ENCODE results near the gene PICK1.

Gene PICK1

GRCh38 chr22:38029901-38030300 is 27.3 kb upstream of the PICK1 start:
- no peak overlapping the region for H3K4me3 ChIP-seq (ENCODE audit: low read depth, low read length)
- no peak for DNase-seq (ENCODE audit: low read depth)
- TF ChIP-seq POLR2A (IDR thresholded peaks at IDR 0.05; ENCODE audit: extremely low read depth, insufficient read length), result no peak
- TF ChIP-seq, protein P1, sequence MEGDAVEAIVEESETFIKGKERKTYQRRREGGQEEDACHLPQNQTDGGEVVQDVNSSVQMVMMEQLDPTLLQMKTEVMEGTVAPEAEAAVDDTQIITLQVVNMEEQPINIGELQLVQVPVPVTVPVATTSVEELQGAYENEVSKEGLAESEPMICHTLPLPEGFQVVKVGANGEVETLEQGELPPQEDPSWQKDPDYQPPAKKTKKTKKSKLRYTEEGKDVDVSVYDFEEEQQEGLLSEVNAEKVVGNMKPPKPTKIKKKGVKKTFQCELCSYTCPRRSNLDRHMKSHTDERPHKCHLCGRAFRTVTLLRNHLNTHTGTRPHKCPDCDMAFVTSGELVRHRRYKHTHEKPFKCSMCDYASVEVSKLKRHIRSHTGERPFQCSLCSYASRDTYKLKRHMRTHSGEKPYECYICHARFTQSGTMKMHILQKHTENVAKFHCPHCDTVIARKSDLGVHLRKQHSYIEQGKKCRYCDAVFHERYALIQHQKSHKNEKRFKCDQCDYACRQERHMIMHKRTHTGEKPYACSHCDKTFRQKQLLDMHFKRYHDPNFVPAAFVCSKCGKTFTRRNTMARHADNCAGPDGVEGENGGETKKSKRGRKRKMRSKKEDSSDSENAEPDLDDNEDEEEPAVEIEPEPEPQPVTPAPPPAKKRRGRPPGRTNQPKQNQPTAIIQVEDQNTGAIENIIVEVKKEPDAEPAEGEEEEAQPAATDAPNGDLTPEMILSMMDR (IDR thresholded peaks at IDR 0.05; ENCODE audit: low read depth, low read length), result no peak
- no peak for TF ChIP-seq MYC (IDR thresholded peaks at IDR 0.05; ENCODE audit: low read depth, low read length)
- TF ChIP-seq, protein P2, sequence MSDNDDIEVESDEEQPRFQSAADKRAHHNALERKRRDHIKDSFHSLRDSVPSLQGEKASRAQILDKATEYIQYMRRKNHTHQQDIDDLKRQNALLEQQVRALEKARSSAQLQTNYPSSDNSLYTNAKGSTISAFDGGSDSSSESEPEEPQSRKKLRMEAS (IDR thresholded peaks at IDR 0.05; ENCODE audit: low read depth, low read length), result no peak

DNA sequence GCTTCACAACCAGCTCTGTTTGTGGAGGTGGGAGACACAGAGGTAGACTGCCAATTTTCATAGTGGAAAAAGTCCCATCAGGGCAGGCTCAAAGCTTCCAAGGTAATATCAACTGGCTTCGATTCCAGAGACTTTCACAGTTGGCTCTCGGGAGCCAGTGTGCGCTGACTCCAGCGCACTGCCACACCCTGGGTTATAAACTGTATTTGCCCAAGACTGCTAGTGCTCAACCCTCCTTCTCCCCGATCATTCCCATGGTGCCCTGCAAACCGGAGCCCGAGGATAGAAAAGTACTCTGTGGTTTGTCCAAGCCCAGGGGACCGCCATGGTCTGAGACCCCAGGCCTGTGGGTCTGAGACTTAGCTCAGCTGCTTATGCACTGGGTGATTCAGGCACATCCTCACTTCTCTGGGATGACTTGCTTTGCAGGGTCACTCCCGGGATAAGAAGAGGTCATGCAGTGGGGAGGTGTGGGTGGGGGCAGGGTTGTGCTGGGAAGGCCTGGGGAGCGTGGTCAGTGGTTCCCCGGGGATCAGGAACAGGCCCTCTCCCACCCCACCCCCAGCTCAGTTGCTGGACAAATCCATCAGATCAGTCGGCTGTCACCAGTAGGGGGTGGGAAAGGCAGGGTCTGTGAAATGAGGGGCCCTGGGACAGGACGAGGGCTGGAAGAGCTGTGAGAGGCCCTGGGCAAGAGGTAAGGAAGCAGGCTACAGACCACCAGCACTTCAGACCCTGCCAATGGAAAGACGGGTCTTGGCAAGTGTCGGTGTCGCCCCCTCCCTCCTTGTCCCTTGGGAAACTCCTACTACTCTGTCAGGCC is 26.7 kb upstream of the PICK1 start:
- no peak overlapping the region for H3K4me3 ChIP-seq (ENCODE audit: low read depth, low read length)
- DNase-seq (ENCODE audit: low read depth), result no peak
- TF ChIP-seq POLR2A (IDR thresholded peaks at IDR 0.05; ENCODE audit: extremely low read depth, insufficient read length) (no peak), MYC (IDR thresholded peaks at IDR 0.05; ENCODE audit: low read depth, low read length) (no peak)
- TF ChIP-seq, protein P2 (IDR thresholded peaks at IDR 0.05; ENCODE audit: low read depth, low read length), result no peak
- TF ChIP-seq, protein P1 (IDR thresholded peaks at IDR 0.05; ENCODE audit: low read depth, low read length), result no peak

DNA sequence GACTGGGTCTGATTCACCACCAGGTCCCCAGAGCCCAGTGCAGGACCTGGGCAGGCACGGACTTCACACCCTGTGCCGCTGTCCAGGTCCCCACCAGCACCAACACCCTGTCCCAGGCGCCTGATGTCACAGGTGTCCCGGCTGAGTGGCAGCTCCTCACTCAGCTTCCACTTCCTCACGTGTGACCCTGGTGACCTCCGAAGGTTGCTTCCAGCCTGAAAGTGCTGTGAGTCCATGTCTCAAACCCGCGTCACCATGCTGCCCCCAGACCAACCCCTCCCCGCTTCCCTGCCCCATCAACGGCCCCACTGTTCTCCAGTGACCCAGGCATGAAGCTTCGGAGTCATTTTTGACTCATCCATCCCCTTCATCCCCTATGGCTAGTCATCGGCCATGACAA is 25.7 kb upstream of the PICK1 start:
- no peak for DNase-seq (ENCODE audit: low read depth)
- no peak overlapping the region for H3K4me3 ChIP-seq (ENCODE audit: low read depth, low read length)
- no peak for TF ChIP-seq POLR2A (IDR thresholded peaks at IDR 0.05; ENCODE audit: extremely low read depth, insufficient read length)
- TF ChIP-seq, protein P2 (IDR thresholded peaks at IDR 0.05; ENCODE audit: low read depth, low read length), result no peak
- TF ChIP-seq, protein P1 (IDR thresholded peaks at IDR 0.05; ENCODE audit: low read depth, low read length), result no peak
- TF ChIP-seq MYC (IDR thresholded peaks at IDR 0.05; ENCODE audit: low read depth, low read length), result no peak

GRCh38 chr22:38032681-38033521 is 24.3 kb upstream of the PICK1 start:
- H3K4me3 ChIP-seq (ENCODE audit: low read depth, low read length), result no peak overlapping the region
- DNase-seq (ENCODE audit: low read depth), result peak; percentile 89
- TF ChIP-seq, protein P2 (IDR thresholded peaks at IDR 0.05; ENCODE audit: low read depth, low read length), result peak; percentile 49; the same call in 1 of the 2 replicates
- TF ChIP-seq POLR2A (IDR thresholded peaks at IDR 0.05; ENCODE audit: extremely low read depth, insufficient read length) (no peak), MYC (IDR thresholded peaks at IDR 0.05; ENCODE audit: low read depth, low read length) (peak; percentile 49; the same call in 1 of the 2 replicates)

- H3K4me3 ChIP-seq (ENCODE audit: low read depth, low read length), result peak overlapping the region; percentile 32
- DNase-seq (ENCODE audit: low read depth), result peak; percentile 24
- TF ChIP-seq, protein P1 (IDR thresholded peaks at IDR 0.05; ENCODE audit: low read depth, low read length), result no peak
- no peak for TF ChIP-seq POLR2A (IDR thresholded peaks at IDR 0.05; ENCODE audit: extremely low read depth, insufficient read length)
- TF ChIP-seq, protein P2 (IDR thresholded peaks at IDR 0.05; ENCODE audit: low read depth, low read length), result no peak
- no peak for TF ChIP-seq MYC (IDR thresholded peaks at IDR 0.05; ENCODE audit: low read depth, low read length)
Observed at GRCh38 chr22:38033522-38034277, 23.5 kb upstream of the PICK1 start.

All from NB4 (cell line).